MCF 10A (cell line): Measurements from ENCODE around the gene ERCC6L2. TPM values are rescaled to one million over a fixed set of nuclear protein-coding genes. Genes with fewer than 3 reads are reported as not detected.

ENCODE experiments used
- BruUV-seq: library from RNA; stranded (reverse); fragments of 400-500 nt; replicated peaks from 2 replicates; lab custom pipeline; 2021; lab: Mats Ljungman, UMichigan
- CTCF ChIA-PET: fragments of 300-600 bp; sonication (Branson Sonifier 250); formaldehyde crosslinking; extraction: SDS; loops from one replicate; lab custom pipeline; 2021; ENCODE audit warnings: antibody characterized with exemption, inconsistent platforms; lab: Yijun Ruan, JAX
- POLR2A ChIA-PET: fragments of 300-600, 350-650 bp; sonication (Branson Sonifier 250); formaldehyde crosslinking; extraction: SDS; loops from one replicate; lab custom pipeline; 2020; ENCODE audit warnings: antibody characterized with exemption, inconsistent platforms; lab: Yijun Ruan, JAX
- DNase-seq: peaks from one replicate; pipeline ENCODE4 v3.0.0-alpha.2; 2018; ENCODE audit not compliant: unreplicated experiment
- H3K27ac Mint-ChIP-seq: one replicate; pipeline ENCODE4 v1.8.0; 2022; ENCODE audit warnings: mild to moderate bottlenecking, low read depth, mixed read lengths; ENCODE audit not compliant: unreplicated experiment
- H3K27me3 Mint-ChIP-seq: one replicate; pipeline ENCODE4 v1.8.0; 2022; ENCODE audit warnings: mixed read lengths; ENCODE audit not compliant: insufficient read depth, unreplicated experiment
- H3K36me3 Mint-ChIP-seq: one replicate; pipeline ENCODE4 v1.8.0; 2022; ENCODE audit warnings: mild to moderate bottlenecking, moderate library complexity, mixed read lengths; ENCODE audit not compliant: insufficient read depth, unreplicated experiment
- H3K4me1 Mint-ChIP-seq: one replicate; pipeline ENCODE4 v1.8.0; 2022; ENCODE audit warnings: mixed read lengths; ENCODE audit not compliant: insufficient read depth, unreplicated experiment
- H3K4me3 Mint-ChIP-seq: one replicate; pipeline ENCODE4 v1.8.0; 2022; ENCODE audit warnings: mild to moderate bottlenecking, moderate library complexity, mixed read lengths; ENCODE audit not compliant: unreplicated experiment
- H3K9me3 Mint-ChIP-seq: one replicate; pipeline ENCODE4 v1.8.0; 2022; ENCODE audit warnings: mixed read lengths; ENCODE audit not compliant: unreplicated experiment
- intact Hi-C: fragments of 100-400 bp; cut with micrococcal nuclease; formaldehyde crosslinking; loops from 2 replicates; pipeline ENCODE4 v1.14.1; 2022
- total RNA-seq: library from RNA; stranded (reverse); gene quantifications from 2 replicates; pipeline ENCODE4 v1.2.3, GENCODE V29; 2022
- TF ChIP-seq, protein P1 (sequence below): fragments of 200-600 bp; IDR thresholded peaks from one replicate; pipeline ENCODE4 v1.8.0; 2022; ENCODE audit warnings: antibody characterized with exemption, mild to moderate bottlenecking; ENCODE audit not compliant: unreplicated experiment

The ERCC6L2 gene
- total RNA-seq, 1 experiment from 2014 or later: 26.9 TPM

DNA sequence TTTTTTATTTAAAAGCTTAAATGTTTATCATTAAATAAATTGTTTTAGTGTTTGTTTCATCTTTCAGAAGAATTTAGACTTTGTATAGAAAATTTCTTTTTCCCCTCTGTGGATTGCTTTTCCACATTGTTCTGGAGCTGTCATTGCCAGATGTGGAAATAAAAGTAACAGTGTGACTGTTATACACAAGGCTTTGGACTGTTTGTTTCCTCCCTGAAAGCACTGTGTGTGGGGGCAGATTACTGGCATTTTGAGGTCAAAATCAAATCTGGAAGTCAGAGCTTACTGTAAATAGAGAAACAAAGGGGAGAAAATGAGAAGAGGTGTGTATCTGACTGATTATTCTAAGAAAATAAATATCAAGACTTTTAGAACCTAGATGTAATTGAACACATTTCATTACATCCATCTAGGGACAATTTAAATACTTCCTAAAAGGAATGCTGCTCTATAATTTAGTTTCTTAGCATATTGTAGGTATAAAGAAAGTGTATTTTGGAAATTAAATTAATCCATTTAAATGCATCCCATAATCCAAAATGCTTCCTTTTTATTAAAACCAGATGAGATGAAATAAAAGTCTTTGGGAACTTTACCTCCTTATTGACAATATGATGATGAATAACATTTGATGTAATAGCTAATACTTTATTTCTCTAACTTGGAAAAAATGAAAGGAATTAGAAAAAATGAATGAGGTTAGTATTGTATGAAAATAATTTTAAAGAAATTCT is 51.9 kb downstream of the ERCC6L2 start:
- ChIA-PET POLR2A (interaction anchor here (0.6 to 1.3 kb wide), 5 partner anchors 9 to 409 kb away, joined by 3 read pairs; partner anchors contain the start of gene ERCC6L2), CTCF (interaction anchor here (1.2 kb wide), 1 partner anchor 45 kb away, joined by 5 read pairs; no protein-coding TSS in a partner anchor)
- H3K9me3 Mint-ChIP-seq: peaks cover 11% of the 10 kb centered on the region
- peaks cover 65% of the 10 kb centered on the region for H3K36me3 Mint-ChIP-seq
- no peak overlapping the region for H3K4me3 Mint-ChIP-seq
- no peaks in the 10 kb centered on the region for H3K4me1 Mint-ChIP-seq
- no peak for DNase-seq
- H3K27me3 Mint-ChIP-seq: no peaks in the 10 kb centered on the region
- intact Hi-C loops: no loop called here
- TF ChIP-seq, protein P1, sequence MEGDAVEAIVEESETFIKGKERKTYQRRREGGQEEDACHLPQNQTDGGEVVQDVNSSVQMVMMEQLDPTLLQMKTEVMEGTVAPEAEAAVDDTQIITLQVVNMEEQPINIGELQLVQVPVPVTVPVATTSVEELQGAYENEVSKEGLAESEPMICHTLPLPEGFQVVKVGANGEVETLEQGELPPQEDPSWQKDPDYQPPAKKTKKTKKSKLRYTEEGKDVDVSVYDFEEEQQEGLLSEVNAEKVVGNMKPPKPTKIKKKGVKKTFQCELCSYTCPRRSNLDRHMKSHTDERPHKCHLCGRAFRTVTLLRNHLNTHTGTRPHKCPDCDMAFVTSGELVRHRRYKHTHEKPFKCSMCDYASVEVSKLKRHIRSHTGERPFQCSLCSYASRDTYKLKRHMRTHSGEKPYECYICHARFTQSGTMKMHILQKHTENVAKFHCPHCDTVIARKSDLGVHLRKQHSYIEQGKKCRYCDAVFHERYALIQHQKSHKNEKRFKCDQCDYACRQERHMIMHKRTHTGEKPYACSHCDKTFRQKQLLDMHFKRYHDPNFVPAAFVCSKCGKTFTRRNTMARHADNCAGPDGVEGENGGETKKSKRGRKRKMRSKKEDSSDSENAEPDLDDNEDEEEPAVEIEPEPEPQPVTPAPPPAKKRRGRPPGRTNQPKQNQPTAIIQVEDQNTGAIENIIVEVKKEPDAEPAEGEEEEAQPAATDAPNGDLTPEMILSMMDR: no peak
- no TSS peak for BruUV-seq
- no peak overlapping the region for H3K27ac Mint-ChIP-seq

DNA sequence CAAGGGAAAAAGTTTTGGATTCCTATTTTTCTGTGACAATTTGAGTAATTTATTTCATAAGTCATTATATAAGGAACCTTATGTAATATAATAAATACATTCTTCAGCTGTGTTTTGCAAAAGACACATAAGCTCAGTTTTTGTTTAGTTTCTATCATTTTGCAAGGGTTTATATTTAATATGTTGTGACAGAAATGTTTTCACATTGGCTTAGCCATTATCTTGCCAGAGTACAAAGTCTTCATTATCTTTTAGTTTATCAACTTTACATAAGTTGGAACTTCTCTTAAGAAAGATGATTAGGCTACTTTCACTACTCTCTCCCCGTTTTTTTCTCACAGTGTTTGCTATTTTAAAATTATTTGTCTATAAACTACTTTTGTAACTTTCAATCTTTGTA is 54.8 kb downstream of the ERCC6L2 start:
- ChIA-PET CTCF (interaction anchor here (0.6 kb wide), 1 partner anchor 756 kb away, joined by 3 read pairs; no protein-coding TSS in a partner anchor), POLR2A (no interaction called here)
- Mint-ChIP-seq H3K36me3 (peaks cover 65% of the 10 kb centered on the region), H3K27ac (no peak overlapping the region), H3K9me3 (peaks cover 11% of the 10 kb centered on the region), H3K4me1 (no peaks in the 10 kb centered on the region), H3K27me3 (no peaks in the 10 kb centered on the region), H3K4me3 (no peak overlapping the region)
- BruUV-seq: no TSS peak
- TF ChIP-seq, protein P1: no peak
- intact Hi-C loops: no loop called here
- no peak for DNase-seq

DNA sequence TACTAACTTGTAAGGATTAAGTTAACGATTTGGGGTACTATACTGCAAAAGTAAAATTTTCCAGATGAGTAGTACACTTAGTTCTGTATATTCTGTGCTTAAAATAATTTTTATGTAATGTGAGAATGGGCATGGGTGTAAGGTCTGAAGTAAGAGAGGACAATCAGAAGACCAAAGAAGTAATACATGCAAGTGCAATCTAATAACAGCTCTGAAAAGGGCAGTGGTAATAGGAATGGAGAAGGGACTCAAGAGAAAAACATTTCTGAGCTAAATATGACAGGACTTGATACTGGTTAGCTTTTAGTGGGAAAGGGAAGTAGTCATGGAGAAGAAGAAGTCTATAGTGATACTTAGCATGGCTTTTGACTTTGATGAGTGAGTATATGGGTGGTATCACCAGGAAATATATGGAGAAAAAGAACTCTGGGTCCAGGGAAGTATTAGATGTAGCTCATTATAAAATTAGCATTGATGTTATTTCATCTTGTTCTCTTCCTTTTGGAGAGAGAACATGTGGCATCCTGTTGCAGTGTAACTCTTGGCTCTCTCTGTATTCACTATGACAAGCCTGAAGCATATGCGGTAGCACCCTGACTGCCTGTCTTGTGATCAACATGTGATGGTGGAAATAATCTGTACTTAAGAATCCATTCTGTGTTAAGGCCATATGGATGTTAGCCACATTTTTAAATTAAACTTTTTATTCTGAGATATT is 60.5 kb downstream of the ERCC6L2 start:
- TF ChIP-seq, protein P1: no peak
- Mint-ChIP-seq H3K4me3 (no peak overlapping the region), H3K27me3 (no peaks in the 10 kb centered on the region), H3K4me1 (peaks cover 14% of the 10 kb centered on the region), H3K36me3 (peaks cover 30% of the 10 kb centered on the region), H3K27ac (peak overlapping the region; percentile 87), H3K9me3 (peaks cover 13% of the 10 kb centered on the region)
- no TSS peak for BruUV-seq
- POLR2A ChIA-PET: interaction anchor here (0.6 to 3.0 kb wide), 4 partner anchors 9 to 60 kb away, joined by 3 to 10 read pairs (median 3); partner anchors contain the start of gene ERCC6L2
- CTCF ChIA-PET: interaction anchor here (0.7 kb wide), 1 partner anchor 125 kb away, joined by 3 read pairs; no protein-coding TSS in a partner anchor
- no peak for DNase-seq
- intact Hi-C loops: no loop called here

DNA sequence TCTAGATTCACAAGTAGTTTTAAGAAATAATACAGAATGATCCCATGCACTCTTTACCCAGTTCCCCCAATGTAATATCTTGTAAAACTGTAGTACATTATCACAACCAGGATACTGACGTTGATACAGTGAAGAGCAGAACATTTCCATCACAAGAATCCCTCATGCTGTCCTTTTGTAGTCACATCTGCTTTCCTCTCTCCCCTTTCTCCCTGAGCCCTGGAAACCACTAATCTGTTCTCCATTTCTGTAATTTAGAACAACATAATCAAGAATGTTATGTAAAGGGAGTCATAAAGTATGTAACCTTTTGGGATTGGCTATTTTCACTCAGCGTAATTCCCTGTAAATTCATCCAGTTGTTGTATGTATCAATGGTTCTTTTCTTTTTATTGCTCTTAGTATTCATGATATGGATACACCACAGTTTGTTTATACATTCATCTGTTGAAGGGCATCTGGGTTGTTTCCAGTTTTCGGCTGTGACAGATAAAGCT is 61.1 kb downstream of the ERCC6L2 start:
- no peak for DNase-seq
- Mint-ChIP-seq H3K27ac (peak overlapping the region; percentile 87), H3K9me3 (peaks cover 8% of the 10 kb centered on the region), H3K36me3 (peaks cover 29% of the 10 kb centered on the region), H3K27me3 (no peaks in the 10 kb centered on the region), H3K4me1 (peaks cover 14% of the 10 kb centered on the region), H3K4me3 (no peak overlapping the region)
- intact Hi-C loops: no loop called here
- ChIA-PET CTCF (no interaction called here), POLR2A (interaction anchor here (0.8 to 3.0 kb wide), 8 partner anchors 9 to 430 kb away, joined by 3 to 10 read pairs (median 3); partner anchors contain the start of gene ERCC6L2)
- no TSS peak for BruUV-seq
- TF ChIP-seq, protein P1: no peak
